Suprapubic skin (tissue), 4 donors: ENCODE data around the gene PCDHGC4.

Experiments
- POLR2A ChIP-seq, 2 donors: fragments of 450-650 bp; IDR thresholded peaks; one replicate each; pipeline ENCODE4 v1.6.1; 2017; ENCODE audit warnings: antibody characterized with exemption in 2 of 2, mild to moderate bottlenecking in 2 of 2, moderate library complexity in 2 of 2
- POLR2AphosphoS5 ChIP-seq, 3 donors: sonication (generic); formaldehyde crosslinking; IDR thresholded peaks; one replicate each; pipeline ENCODE4 v1.6.1; 2017; ENCODE audit warnings: antibody characterized with exemption in 3 of 3

DNA sequence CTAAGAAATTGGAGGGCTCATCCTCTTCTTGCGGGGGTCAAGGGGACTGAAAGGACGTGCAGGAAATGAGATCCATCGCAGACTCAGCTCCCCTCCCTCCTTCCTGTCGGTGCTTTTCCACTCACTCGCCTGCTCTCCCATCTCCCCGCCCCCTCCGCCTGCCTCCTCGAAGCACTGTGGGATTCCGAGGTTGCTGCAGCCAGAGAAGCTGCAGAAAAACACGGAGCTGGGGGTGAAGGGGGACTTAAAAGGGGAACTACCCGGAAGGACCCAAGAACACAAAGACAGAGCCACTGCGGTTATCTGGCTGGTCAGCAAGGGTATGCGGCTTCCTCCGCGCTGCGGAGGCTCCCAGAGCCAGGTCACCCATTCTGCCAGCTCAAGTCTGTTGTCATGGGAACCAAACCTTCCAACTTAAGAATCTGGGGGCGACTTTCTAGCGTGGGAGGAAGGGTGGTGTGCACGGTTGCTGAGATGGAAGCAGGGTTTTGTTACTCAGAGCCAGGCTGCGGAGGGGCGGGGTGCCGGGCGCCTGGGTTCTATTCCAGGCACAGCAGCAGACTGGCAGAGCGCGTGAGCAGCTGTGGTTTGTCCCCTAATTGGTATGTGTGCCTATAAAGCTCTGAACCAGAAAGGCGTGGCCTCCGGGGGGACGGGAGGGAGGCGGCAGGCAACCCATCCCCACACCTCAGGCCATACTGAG is 28.9 kb downstream of the PCDHGC4 start:
- no peak for TF ChIP-seq POLR2A (IDR thresholded peaks at IDR 0.05)
- TF ChIP-seq POLR2AphosphoS5 (IDR thresholded peaks at IDR 0.05) = no peak
